IMR-90 (cell line): ENCODE measurements around the gene NRDC. TPM values are rescaled to one million over a fixed set of nuclear protein-coding genes. Genes with fewer than 3 reads are reported as not detected.

Experiments
- ATAC-seq: fragments of 200-7000 bp; cut with Tn5 transposase; 2 replicates; pipeline ENCODE4 v1.9.1; 2020; ENCODE audit warnings: low read depth, mild to moderate bottlenecking, moderate library complexity
- BruUV-seq: library from RNA; stranded (reverse); fragments of 400-500 nt; replicated peaks from 2 replicates; lab custom pipeline; 2021; lab: Mats Ljungman, UMichigan
- CTCF ChIA-PET: fragments of 300-600 bp; formaldehyde crosslinking; extraction: SDS; loops from one replicate; lab custom pipeline; 2021; ENCODE audit warnings: antibody characterized with exemption; lab: Yijun Ruan, JAX
- POLR2A ChIA-PET: fragments of 300-600 bp; sonication (Branson Sonifier 250); formaldehyde crosslinking; loops from one replicate; lab custom pipeline; 2022; ENCODE audit warnings: antibody characterized with exemption; ENCODE audit not compliant: unreplicated experiment; lab: Charles Lee
- DNase-seq: peaks from one replicate; pipeline ENCODE4 v3.0.0; 2013
- H2AFZ ChIP-seq: replicated peaks from 2 replicates; pipeline ENCODE3; 2013; ENCODE audit warnings: low read length, mild to moderate bottlenecking; ENCODE audit not compliant: poor library complexity
- H2AK5ac ChIP-seq: 2 replicates; pipeline ENCODE4 v1.6.1; 2013; ENCODE audit warnings: low read depth, low read length, inconsistent platforms
- H2AK9ac ChIP-seq: replicated peaks from 2 replicates; pipeline ENCODE3; 2013; ENCODE audit warnings: mild to moderate bottlenecking, low read depth, low read length, moderate library complexity; ENCODE audit not compliant: poor library complexity
- H2BK120ac ChIP-seq: 2 replicates; pipeline ENCODE4 v1.6.1; 2013; ENCODE audit warnings: low read depth, low read length, inconsistent platforms
- H2BK15ac ChIP-seq: 3 replicates; pipeline ENCODE4 v1.6.1; 2013; ENCODE audit warnings: low read depth, low read length, inconsistent platforms
- H2BK20ac ChIP-seq: 2 replicates; pipeline ENCODE4 v1.6.1; 2013; ENCODE audit warnings: low read depth, mild to moderate bottlenecking, inconsistent platforms, low read length, moderate library complexity
- H2BK5ac ChIP-seq: 2 replicates; pipeline ENCODE4 v1.6.1; 2013; ENCODE audit warnings: mild to moderate bottlenecking, low read depth, low read length, inconsistent platforms; ENCODE audit not compliant: poor library complexity, severe bottlenecking
- H3K14ac ChIP-seq: replicated peaks from 2 replicates; pipeline ENCODE4 v1.6.1; 2013; ENCODE audit warnings: low read depth, low read length, inconsistent platforms
- H3K18ac ChIP-seq: 2 replicates; pipeline ENCODE4 v1.6.1; 2013; ENCODE audit warnings: low read depth, low read length, control low read depth
- H3K23ac ChIP-seq: 2 replicates; pipeline ENCODE4 v1.6.1; 2013; ENCODE audit warnings: low read depth, low read length, inconsistent platforms
- H3K27ac ChIP-seq: 2 replicates; pipeline ENCODE4 v1.5.1; 2013; ENCODE audit warnings: mild to moderate bottlenecking, control low read depth, low read length; ENCODE audit not compliant: insufficient read depth
- H3K27me3 ChIP-seq: 2 replicates; pipeline ENCODE4 v1.6.1; 2013; ENCODE audit warnings: low read length; ENCODE audit not compliant: control insufficient read depth, insufficient read depth
- H3K36me3 ChIP-seq: 2 replicates; pipeline ENCODE4 v1.6.1; 2013; ENCODE audit warnings: low read length, mixed read lengths; ENCODE audit not compliant: control insufficient read depth, insufficient read depth
- H3K4ac ChIP-seq: 2 replicates; pipeline ENCODE4 v1.6.1; 2013; ENCODE audit warnings: low read depth, low read length, inconsistent platforms
- H3K4me1 ChIP-seq: 2 replicates; pipeline ENCODE4 v1.6.1; 2013; ENCODE audit warnings: low read length, mixed read lengths; ENCODE audit not compliant: control insufficient read depth, insufficient read depth
- H3K4me2 ChIP-seq: 2 replicates; pipeline ENCODE4 v1.6.1; 2013; ENCODE audit warnings: low read depth, mild to moderate bottlenecking, control low read depth, low read length, moderate library complexity
- H3K4me3 ChIP-seq: 2 replicates; pipeline ENCODE4 v1.5.1; 2013; ENCODE audit warnings: low read depth, mild to moderate bottlenecking, control low read depth, low read length, moderate library complexity; ENCODE audit not compliant: insufficient read depth
- H3K56ac ChIP-seq: 2 replicates; pipeline ENCODE4 v1.6.1; 2013; ENCODE audit warnings: low read length, inconsistent platforms; ENCODE audit not compliant: insufficient read depth; ENCODE audit errors: extremely low read depth
- H3K79me1 ChIP-seq, 2 experiments: 2 replicates each; pipeline ENCODE4 v1.6.1; 2013; ENCODE audit warnings: low read length in 2 of 2, inconsistent platforms in 1 of 2, low read depth in 1 of 2
- H3K9ac ChIP-seq: 2 replicates; pipeline ENCODE4 v1.6.1; 2013; ENCODE audit warnings: low read depth, low read length, control low read depth
- H3K9me1 ChIP-seq: 2 replicates; pipeline ENCODE4 v1.6.1; 2013; ENCODE audit warnings: low read length, inconsistent platforms; ENCODE audit not compliant: insufficient read depth
- H3K9me3 ChIP-seq: 2 replicates; pipeline ENCODE4 v1.6.1; 2013; ENCODE audit warnings: low read length; ENCODE audit not compliant: control insufficient read depth, insufficient read depth
- H4K20me1 ChIP-seq: 2 replicates; pipeline ENCODE4 v1.6.1; 2013; ENCODE audit warnings: low read length, inconsistent platforms; ENCODE audit not compliant: insufficient read depth
- H4K5ac ChIP-seq: 2 replicates; pipeline ENCODE4 v1.6.1; 2013; ENCODE audit warnings: mild to moderate bottlenecking, low read depth, low read length, control low read depth
- H4K8ac ChIP-seq, 2 experiments: 2 replicates each; pipeline ENCODE4 v1.6.1; 2013; ENCODE audit warnings: low read depth in 2 of 2, low read length in 2 of 2, control low read depth in 1 of 2, inconsistent platforms in 1 of 2
- H4K91ac ChIP-seq: 2 replicates; pipeline ENCODE4 v1.6.1; 2013; ENCODE audit warnings: low read depth, low read length, inconsistent platforms; ENCODE audit not compliant: insufficient read depth
- BHLHE40 ChIP-seq: fragments of 150-350 bp; IDR thresholded peaks from 2 replicates; pipeline ENCODE4 v1.6.1; 2016; ENCODE audit warnings: mild to moderate bottlenecking, low read depth, low read length
- CHD1 ChIP-seq: IDR thresholded peaks from 2 replicates; pipeline ENCODE4 v1.6.1; 2012; ENCODE audit warnings: low read depth, low read length, improper control_type of control experiment
- MAFK ChIP-seq: IDR thresholded peaks from 2 replicates; pipeline ENCODE4 v1.6.1; 2012; ENCODE audit warnings: low read depth, low read length, improper control_type of control experiment
- POLR2A ChIP-seq: IDR thresholded peaks from 2 replicates; pipeline ENCODE4 v1.6.1; 2012; ENCODE audit warnings: mild to moderate bottlenecking, low read depth, low read length
- RCOR1 ChIP-seq: IDR thresholded peaks from 2 replicates; pipeline ENCODE4 v1.6.1; 2012; ENCODE audit warnings: mild to moderate bottlenecking, low read length, improper control_type of control experiment; ENCODE audit not compliant: insufficient replicate concordance
- RFX5 ChIP-seq: IDR thresholded peaks from 2 replicates; pipeline ENCODE4 v1.8.0; 2012; ENCODE audit warnings: low read depth, mild to moderate bottlenecking, low read length, moderate library complexity
- SMC3 ChIP-seq: fragments of 150-350 bp; IDR thresholded peaks from 2 replicates; pipeline ENCODE4 v1.6.1; 2016; ENCODE audit warnings: low read depth, mild to moderate bottlenecking, antibody characterized with exemption, low read length, moderate library complexity
- WGBS, 2 experiments: methylation state at CpG; one replicate each; pipeline versions ENCODE4 v1.1.5 to v1.1.7; 2013; ENCODE audit warnings: missing lambda C conversion rate in 2 of 2; ENCODE audit not compliant: insufficient read length in 1 of 2; ENCODE audit errors: extremely low coverage in 2 of 2; 5-methylcytosine and 5-hydroxymethylcytosine counted together
- dilution Hi-C: fragments of 300-500 bp; cut with HindIII; formaldehyde crosslinking; loops from one replicate; pipeline ENCODE4 v1.14.3; 2018; ENCODE audit warnings: low sequenced_read_pairs; ENCODE audit not compliant: unreplicated experiment
- in situ Hi-C: fragments of 300-500 bp; cut with MboI; formaldehyde crosslinking; loops from 3 replicates; pipeline ENCODE4 v1.14.3; 2019; ENCODE audit warnings: low sequenced_read_pairs, inconsistent platforms, mixed read lengths
- intact Hi-C: fragments of 100-400 bp; cut with micrococcal nuclease; formaldehyde crosslinking; loops from 2 replicates; pipeline ENCODE4 v1.10.0; 2022
- polyA plus RNA-seq, 3 experiments: library from polyadenylated mRNA; depleted of rRNA; stranded (reverse); fragments of >200 nt; gene quantifications; 2 replicates each; pipeline ENCODE4 v1.2.3, GENCODE V29; 2012; ENCODE audit warnings: low replicate concordance in 1 of 3
- total RNA-seq: library from RNA; depleted of rRNA; stranded (reverse); fragments of >200 nt; gene quantifications from 2 replicates; pipeline ENCODE4 v1.2.3, GENCODE V29; 2012
- TF ChIP-seq, protein P1 (sequence below): conservative IDR thresholded peaks from 2 replicates; pipeline ENCODE4 v1.5.1; 2012; ENCODE audit warnings: mild to moderate bottlenecking, low read depth, low read length, improper control_type of control experiment
- TF ChIP-seq, protein P2 (sequence below): fragments of 150-350 bp; IDR thresholded peaks from 2 replicates; pipeline ENCODE4 v1.6.1; 2017; ENCODE audit warnings: mild to moderate bottlenecking, antibody characterized with exemption, low read length, low read depth

NRDC gene
- total and polyA plus RNA-seq, 2 of the 4 experiments (the other 2 are of a cell fraction), result 75.8 to 84.7 TPM

DNA sequence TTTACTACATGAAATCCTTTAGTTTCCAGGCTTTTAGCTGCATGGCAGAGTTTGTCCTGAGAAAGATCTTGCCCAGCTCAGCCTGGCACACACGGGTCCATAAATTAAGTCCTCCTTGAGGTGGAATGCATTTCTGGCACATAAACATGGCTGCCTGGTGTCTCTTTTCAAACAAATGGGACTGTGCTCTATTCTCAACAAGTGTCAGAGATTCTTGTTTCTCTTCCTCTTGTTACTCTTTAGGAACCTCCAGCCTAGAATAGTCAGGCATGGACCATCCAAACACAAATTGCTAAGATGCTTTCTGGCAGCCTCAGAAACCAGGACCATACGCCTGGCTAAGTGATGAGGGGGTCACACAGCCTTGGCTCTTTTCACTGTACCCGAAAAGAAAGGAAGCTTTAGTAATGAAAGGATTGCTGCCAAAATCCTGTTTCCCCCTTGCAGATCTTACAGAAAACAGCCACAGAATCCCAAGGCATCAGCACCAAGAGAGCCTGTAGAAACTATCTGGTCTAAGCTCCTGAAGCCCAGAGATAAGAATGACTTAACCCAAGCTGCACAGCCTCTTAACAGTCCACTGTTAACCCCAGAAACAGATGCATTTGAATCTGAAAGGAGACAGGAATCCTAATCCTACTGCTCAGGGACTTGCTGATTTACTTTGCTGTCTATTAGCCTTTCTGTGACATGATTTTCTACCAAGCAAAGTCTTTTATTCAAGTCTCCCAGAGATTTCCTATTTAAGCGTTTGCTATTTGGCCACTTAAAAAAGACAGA is 31.9 kb upstream of the NRDC start:
- no peak overlapping the region for H2AK9ac ChIP-seq
- in situ Hi-C loops (no loop called here), dilution Hi-C loops (no loop called here), intact Hi-C loops (no loop called here)
- no peak overlapping the region for H2AFZ ChIP-seq
- no peak overlapping the region for H3K4ac ChIP-seq
- no peak for TF ChIP-seq CHD1
- TF ChIP-seq RCOR1, result no peak
- TF ChIP-seq RFX5, result no peak
- TF ChIP-seq MAFK, result no peak
- TF ChIP-seq BHLHE40, result no peak
- no peak for TF ChIP-seq POLR2A
- TF ChIP-seq, protein P1, sequence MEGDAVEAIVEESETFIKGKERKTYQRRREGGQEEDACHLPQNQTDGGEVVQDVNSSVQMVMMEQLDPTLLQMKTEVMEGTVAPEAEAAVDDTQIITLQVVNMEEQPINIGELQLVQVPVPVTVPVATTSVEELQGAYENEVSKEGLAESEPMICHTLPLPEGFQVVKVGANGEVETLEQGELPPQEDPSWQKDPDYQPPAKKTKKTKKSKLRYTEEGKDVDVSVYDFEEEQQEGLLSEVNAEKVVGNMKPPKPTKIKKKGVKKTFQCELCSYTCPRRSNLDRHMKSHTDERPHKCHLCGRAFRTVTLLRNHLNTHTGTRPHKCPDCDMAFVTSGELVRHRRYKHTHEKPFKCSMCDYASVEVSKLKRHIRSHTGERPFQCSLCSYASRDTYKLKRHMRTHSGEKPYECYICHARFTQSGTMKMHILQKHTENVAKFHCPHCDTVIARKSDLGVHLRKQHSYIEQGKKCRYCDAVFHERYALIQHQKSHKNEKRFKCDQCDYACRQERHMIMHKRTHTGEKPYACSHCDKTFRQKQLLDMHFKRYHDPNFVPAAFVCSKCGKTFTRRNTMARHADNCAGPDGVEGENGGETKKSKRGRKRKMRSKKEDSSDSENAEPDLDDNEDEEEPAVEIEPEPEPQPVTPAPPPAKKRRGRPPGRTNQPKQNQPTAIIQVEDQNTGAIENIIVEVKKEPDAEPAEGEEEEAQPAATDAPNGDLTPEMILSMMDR, result no peak
- no peak for TF ChIP-seq SMC3
- TF ChIP-seq, protein P2, sequence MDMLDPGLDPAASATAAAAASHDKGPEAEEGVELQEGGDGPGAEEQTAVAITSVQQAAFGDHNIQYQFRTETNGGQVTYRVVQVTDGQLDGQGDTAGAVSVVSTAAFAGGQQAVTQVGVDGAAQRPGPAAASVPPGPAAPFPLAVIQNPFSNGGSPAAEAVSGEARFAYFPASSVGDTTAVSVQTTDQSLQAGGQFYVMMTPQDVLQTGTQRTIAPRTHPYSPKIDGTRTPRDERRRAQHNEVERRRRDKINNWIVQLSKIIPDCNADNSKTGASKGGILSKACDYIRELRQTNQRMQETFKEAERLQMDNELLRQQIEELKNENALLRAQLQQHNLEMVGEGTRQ, result no peak
- no peak overlapping the region for H3K56ac ChIP-seq
- ChIA-PET CTCF (no interaction called here), POLR2A (no interaction called here)
- WGBS, 2 experiments, result 100% methylated on average over 1 of the region's 4 CpGs; no CpG with 5 or more reads in 1 of the 2 experiments
- H3K27ac ChIP-seq, result no peak overlapping the region
- H2BK5ac ChIP-seq, result no peak overlapping the region
- H2BK120ac ChIP-seq, result no peak overlapping the region
- peaks cover 11% of the 10 kb centered on the region for H3K4me1 ChIP-seq
- 0 out of 4 replicates have a peak, but pooled peaks cover 0 to 8% of the 10 kb centered on the region in 2 experiments for H3K79me1 ChIP-seq
- no TSS peak for BruUV-seq
- no peak overlapping the region for H3K4me3 ChIP-seq
- no peaks in the 10 kb centered on the region for H4K20me1 ChIP-seq
- H3K9me3 ChIP-seq, result no peaks in the 10 kb centered on the region
- H4K8ac ChIP-seq, result peak overlapping the region in 1 of 2 experiments; percentile 31; a peak in 1 of 4 replicates
- ATAC-seq, result no peak
- no peak overlapping the region for H2BK20ac ChIP-seq
- H3K27me3 ChIP-seq, result no peaks in the 10 kb centered on the region
- H3K14ac ChIP-seq, result no peak overlapping the region; the same call in 1 of the 2 replicates
- H3K9me1 ChIP-seq, result peaks cover 14% of the 10 kb centered on the region
- H3K23ac ChIP-seq, result no peak overlapping the region
- H2BK15ac ChIP-seq, result no peak overlapping the region
- DNase-seq, result no peak
- no peak overlapping the region for H3K4me2 ChIP-seq
- H4K91ac ChIP-seq, result no peak overlapping the region
- no peak overlapping the region; the same call in 1 of the 2 replicates for H3K18ac ChIP-seq
- H2AK5ac ChIP-seq, result no peak overlapping the region
- H3K9ac ChIP-seq, result no peak overlapping the region
- peaks cover 8% of the 10 kb centered on the region for H3K36me3 ChIP-seq
- no peak overlapping the region for H4K5ac ChIP-seq
